Embryonic facial prominence (tissue), 1 donor: ENCODE measurements around the gene PI4K2B.
"Not testable (repeated sequence)": the region's sequence is repeated elsewhere in the genome, so short reads cannot be mapped to it uniquely, and the experiment has no call there.

Source experiments
- DNase-seq: peaks from one replicate; pipeline ENCODE4 v3.0.0-alpha.2; 2016; ENCODE audit errors: extremely low spot score

Gene PI4K2B

GRCh38 chr4:25306518-25307057 is 72.8 kb downstream of the PI4K2B start:
- no peak for DNase-seq

DNA sequence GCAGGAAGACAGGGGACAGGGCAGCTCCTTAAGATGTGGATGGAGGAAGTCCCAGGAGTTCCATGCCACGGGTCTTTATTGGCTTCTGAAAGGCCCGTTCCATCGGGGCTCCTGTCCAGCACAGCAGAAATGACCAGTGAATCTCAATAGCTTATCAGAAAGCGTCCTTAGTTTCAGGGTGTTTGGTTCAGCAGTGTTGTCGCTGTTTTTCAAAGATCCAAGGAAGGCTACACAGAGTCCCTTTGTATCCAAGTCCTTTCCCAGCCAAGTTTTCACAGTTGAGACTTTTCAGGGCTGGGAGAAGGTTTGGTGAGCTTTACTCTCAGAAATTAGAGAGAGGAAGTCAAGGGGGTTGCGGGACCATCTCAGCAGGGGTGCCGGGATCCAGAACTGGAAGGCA is 73.8 kb downstream of the PI4K2B start:
- no peak for DNase-seq

- DNase-seq, result no peak
Observed at GRCh38 chr4:25308306-25308705, 74.5 kb downstream of the PI4K2B start.

DNA sequence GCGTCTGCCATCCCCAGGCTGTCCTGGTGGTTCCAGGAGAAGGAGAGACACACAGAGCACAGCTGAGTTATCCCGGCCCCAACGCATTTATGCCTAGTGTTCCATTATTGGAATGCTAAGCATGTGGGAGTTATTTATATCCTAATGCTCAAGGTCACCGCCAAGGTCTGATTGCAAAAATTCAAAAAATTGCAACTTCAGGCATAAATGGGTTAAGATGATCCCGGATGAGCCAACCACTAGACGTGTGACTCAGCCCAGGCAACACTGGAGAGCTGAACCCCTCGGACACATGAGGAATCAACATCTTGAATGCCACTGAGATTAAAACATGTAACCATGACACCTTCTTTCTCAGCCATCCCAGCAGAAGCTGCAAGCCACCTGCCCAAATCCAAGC is 74.9 kb downstream of the PI4K2B start:
- no peak for DNase-seq

- DNase-seq, result no peak
Observed at GRCh38 chr4:25310066-25310802, 76.4 kb downstream of the PI4K2B start.

DNA sequence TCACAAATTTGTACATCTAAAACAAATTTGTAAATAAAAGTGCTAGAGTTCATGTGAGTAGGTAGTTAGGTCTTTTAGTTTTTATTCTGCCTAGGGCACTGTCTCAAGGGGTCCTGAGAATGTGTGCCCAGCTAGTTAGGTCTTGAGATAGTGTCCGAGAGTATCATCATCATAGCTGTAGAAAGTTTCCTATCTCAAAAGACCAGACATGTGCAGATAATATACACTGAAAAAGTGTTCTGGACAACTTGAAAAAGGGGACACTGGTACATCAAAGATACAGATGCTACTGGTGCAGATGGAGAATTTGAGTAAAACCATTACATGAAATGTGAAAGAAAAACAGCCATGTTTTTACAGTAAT is 77.0 kb downstream of the PI4K2B start:
- no peak for DNase-seq

DNA sequence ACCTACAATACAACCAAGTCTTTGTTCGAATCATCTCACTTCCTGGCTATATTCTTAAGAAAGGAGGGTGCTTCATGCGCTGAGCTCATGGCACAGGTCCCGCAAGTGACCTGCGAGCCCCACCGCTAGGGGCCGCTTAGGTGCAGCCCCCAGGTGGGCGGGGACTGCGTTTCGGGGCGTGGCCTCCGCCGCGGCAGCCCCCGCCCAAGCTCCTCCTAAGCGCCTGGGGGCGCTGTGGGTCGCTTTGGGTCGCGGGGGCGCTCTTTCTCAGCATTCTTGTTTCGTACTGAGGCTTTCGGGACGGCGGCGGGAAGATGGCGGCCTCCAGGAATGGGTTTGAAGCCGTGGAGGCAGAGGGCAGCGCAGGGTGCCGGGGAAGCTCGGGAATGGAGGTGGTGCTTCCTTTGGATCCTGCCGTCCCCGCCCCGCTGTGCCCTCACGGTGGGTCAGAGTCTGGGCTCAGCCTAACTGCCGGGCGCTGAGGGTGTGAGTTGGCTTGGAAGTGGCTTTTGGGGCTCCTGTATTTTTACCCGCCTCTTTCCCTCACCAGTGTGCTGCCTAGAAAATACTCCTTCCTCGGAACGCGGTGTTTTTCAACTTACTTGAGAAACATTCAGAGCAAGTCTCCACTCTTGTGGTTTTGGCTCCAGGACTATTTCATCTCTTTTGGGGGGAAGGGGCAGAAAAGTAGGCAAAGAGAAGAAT is 78.8 kb downstream of the PI4K2B start, which contains the start of gene ZCCHC4:
Gene ZCCHC4, plus strand, starts transcription at position 279 of the 705 bp plus-strand sequence. Its CDS starts 36 bp downstream, at position 315.
- peak; percentile 76 for DNase-seq

DNA sequence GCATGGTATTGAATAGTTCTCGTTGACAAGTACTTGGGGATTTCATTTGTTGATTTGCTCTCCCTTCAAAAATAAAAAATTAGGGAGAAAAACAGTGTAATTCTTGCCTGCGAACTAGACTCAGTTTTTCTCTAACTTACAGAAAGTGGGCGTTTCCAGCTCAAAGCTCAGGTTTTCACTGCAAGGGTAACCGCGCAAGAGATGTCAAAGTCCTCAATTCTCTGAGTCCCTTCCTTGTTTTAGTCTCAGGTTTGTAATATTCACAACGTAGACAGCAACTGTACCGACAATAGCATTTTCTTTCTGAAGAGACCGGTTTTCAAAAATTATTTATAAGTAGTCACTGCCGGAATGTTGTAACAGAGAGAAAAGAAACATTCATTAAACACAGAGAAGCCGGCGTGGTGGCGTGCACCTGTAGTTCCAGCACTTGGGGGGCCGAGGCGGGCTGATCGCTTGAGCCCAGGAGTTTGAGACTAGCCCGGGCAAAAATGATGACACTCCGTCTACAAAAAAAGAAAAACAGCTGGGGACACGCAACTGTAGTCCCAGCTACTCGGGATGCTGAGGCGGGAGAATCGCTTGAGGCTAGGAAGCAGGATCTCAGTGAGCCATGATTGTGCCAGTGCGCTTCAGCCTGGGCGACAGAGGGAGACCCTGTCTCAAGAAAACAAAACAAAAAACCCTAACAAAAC is 79.5 kb downstream of the PI4K2B start:
- DNase-seq, result no peak

DNA sequence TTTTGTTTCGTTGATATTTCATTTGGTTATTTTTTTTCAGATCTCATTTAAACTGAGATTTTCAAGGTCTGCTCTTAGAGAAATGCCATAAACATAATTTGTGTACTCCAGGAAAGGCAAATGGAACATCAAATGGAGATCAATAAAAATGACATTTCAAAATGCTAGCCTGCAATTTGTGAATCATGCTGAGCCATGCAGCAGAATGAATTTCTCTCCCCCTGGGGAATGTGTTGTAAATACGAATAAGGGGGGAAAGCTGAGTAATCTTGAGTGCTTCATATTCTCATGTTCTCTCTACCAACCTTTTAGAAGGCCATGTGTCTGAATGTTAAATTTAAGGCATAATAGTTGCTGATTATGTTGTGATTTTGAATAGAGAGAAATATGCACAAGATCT is 86.5 kb downstream of the PI4K2B start:
- no peak for DNase-seq

DNA sequence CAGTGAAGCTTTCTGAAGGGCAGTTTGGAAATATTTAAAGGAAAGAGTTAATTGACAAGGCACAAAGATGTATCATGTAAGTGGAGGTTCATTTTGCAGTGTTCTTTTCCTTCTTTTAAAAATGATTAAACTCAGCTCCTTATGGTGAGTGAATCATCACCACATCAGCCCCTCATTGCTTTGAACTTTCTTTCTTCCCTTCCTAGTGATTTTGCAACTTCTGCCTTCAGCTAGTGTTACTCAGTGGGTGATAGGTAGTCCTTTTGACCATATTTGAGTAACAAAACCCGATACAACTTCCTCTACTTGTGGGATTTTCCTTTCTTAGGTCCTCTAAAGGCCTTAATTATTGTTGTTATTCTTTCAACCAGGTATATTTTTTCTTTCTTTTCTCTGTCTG is 86.9 kb downstream of the PI4K2B start:
- DNase-seq, result no peak

GRCh38 chr4:25321703-25322102 is 87.9 kb downstream of the PI4K2B start:
- no peak for DNase-seq

GRCh38 chr4:25328463-25328862 is 94.6 kb downstream of the PI4K2B start:
- not testable (repeated sequence) for DNase-seq
